ENCODE data around the gene GAL3ST2.

DNA sequence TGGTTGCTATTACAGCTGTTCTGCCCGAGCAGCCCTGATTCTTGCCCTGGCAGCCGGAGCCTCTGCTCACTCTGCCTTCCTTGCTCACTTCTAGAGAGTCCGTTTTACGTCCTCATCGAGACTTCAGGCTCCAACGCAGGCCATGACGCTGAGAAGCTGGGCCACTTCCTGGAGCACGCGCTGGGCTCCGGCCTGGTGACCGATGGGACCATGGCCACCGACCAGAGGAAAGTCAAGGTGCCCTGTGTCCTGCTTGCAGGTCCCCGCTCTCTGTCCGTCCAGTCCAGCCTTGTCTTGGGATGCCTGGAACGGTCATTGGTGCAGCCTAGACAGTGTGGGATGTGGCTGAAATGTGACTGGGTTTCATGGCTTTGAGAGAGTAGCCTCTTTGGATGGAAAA lies 25.5 kb upstream of the GAL3ST2 start:
- TF ChIP-seq EZH2 (IDR thresholded peaks at IDR 0.05; ENCODE audit: insufficient read depth, poor library complexity, severe bottlenecking): no peak
- TF ChIP-seq EZH2phosphoT487 (IDR thresholded peaks at IDR 0.05; ENCODE audit: insufficient read depth, low read depth): no peak

Measured in GM23248 (cell line).